CD4-positive, alpha-beta T cell treated with Interleukin-4 for 4 hours (primary cell): ENCODE results near the gene FIBP.
A peak's percentile ranks its signal among the peaks of the same experiment; 100 is the strongest.

Experiments used
- DNase-seq: peaks from one replicate; pipeline ENCODE4 v3.0.0-alpha.2; 2020

The FIBP gene

DNA sequence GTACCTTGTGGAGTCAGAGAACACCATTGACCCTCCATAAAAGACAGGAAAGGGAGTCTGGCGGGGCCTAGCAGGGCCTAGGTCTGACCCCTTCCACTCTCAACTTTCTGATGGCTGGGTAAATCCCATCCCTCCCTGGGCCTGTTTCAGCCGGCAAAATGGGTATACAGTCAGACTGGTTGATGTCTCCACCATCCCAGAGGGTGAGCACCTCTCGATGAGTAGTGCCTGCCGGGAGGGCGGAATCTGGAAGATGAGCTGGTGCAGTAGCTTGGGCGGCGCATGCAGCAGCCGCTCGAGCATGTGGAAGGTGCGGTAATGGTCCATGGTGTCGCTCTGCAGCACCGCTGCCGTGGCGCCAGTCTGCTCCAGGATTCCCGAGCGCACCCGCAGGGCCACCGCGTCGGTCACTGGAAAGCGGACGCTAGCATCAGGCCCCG is 528 bp downstream of the FIBP start:
- DNase-seq = no peak

DNA sequence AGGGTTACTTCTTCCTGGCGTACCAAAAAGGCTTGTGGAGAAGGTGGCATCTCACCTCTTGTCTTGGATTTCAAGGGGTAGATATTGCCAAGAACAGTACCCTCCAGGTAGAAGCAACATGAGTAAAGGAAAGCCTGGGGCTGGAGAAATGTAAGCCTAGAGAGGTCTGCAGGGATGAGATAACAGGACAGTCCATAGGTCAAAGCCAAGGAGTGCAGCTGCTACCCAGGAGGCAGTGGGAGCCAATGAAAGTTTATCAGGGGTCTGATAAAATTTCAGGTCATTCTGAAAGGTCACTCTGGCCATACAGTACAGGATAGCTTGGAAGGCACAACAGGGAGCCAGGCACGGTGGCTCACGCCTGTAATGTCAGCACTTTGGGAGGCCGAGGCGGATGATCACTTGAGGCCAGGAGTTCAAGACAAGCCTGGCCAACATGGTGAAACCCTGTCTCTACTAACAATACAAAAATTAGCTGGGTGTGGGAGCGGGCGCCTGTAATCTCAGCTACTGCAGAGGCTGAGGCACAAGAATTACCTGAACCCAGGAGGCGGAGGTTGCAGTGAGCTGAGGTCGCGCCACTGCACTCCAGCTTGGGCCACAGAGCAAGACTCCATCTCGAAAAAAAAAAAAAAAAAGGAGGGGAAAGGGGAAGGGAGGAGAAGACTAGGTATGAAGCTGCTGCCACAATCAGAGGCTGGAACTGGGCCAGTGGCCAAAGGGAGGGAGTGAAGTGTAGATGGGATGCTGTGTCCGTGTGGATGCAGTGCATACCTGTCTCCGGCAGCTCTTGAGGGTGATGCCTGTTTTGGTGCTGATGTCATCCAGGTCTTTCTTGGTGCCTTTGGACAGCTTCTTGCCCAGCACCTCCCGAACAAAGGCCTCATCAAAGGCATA is 1.2 kb downstream of the FIBP start:
- no peak for DNase-seq

DNA sequence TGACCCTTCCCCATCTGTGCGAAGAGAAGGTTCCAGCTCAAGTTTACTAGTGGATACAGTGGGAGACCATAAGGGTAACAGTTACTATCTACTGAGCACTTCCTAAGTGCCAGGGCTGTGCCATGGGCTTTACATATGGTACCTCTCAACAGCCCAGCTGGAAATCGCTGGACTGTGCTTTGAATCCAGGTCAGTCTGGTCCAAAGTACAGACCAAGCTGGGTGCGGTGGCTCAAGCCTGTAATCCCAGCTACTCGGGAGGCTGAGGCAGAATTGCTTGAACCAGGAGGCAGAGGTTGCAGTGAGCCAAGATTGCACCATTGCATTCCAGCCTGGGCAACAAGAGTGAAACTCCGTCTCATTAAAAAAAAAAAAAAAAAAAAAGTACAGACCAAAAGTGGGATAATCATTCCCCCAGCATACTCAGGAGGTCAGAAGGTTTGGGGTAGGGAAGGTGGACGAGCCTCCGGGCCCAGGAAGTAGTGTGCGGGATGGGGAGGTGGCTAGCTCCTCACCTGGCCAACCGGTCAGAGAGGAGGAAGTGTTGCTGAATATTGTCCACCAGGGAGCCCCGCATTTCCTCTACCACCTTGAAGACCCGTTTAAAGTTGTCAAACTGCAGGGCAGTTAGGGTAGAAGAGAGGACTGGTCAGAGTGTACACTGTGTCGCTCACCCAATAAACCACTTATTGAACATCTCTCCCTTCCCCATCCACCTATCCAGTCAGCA is 2.3 kb downstream of the FIBP start:
- no peak for DNase-seq

DNA sequence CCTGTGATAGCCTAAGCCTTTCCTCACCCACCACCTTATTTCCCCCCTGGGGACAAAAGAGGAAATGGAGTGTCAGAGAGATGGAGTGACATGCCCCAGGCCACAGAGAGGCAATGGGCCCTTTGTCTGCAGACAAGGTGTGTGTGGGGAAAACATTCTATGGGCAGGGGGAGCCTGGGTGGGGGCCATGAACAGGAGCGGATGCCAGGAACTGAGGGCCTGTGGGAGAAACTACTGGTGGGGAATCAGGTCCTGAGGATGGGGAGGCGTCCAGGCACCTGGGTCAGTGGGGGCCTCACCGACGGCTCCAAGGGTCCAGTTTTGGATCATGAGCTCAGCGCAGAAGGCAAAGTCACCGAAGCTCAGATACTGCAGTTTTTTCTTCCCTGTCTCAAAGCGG is 3.0 kb downstream of the FIBP start:
- no peak for DNase-seq

DNA sequence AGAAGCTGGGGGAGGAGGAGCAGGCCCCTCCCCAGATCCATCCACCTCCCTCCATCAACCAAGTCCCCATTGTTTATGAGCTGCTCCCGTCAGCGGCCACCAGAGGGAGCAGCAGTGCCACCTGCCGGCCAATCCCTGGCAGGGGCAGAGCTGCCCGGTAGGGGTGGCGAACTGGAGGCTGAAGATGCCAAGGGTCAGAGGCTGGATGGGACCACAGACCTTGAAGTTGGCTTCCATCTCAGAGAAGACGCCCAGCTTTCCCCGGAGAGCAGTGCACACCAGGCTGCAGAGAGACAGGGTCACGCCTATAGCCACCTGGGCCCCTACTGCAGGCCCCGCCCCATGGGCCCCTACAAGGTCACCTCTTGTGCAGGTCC is 3.6 kb downstream of the FIBP start:
- peak; percentile 79 for DNase-seq

DNA sequence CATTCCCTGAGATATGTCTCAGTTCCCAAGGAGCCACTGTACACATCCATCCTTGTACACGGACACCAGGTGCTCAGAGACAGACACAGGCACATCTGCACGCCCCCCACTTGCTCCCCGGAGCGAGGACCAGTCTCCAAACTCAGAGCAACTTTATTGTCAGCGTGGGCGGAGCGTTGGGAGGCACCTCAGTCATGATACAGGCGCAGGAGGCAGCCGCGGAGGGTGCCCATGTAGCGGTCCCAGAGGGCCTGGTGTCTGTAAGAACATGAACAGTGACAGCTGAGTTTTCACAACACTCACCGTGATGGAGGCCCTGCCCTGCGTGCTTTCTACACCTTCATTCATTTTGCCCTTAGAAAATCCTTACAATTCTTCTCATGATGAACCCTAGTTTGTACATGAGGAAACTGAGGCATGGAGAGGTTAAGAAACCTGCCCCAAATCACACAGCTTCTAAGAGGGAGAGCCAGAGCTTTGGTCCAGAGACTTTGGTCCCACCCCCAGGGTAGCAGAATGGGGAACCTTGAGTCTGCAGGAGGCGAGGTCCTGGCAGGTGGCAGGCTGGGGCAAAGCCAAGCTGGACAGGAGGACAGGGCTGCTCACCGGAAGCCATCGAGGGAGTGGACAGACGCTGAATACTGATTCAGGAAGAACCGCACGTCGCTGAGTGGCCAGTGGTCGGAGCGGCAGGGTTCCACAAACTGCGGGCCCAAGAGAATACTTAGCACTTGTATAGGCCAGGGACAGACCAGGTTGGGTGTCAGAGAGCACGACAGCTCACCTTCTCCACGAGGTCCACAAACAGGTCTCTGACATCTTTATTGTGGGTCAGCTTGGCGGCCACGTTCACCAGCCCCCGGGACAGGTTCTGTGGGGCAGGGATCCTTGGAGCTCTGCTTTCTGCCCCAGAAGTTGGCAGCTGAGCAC is 4.2 kb downstream of the FIBP start:
- DNase-seq = no peak

DNA sequence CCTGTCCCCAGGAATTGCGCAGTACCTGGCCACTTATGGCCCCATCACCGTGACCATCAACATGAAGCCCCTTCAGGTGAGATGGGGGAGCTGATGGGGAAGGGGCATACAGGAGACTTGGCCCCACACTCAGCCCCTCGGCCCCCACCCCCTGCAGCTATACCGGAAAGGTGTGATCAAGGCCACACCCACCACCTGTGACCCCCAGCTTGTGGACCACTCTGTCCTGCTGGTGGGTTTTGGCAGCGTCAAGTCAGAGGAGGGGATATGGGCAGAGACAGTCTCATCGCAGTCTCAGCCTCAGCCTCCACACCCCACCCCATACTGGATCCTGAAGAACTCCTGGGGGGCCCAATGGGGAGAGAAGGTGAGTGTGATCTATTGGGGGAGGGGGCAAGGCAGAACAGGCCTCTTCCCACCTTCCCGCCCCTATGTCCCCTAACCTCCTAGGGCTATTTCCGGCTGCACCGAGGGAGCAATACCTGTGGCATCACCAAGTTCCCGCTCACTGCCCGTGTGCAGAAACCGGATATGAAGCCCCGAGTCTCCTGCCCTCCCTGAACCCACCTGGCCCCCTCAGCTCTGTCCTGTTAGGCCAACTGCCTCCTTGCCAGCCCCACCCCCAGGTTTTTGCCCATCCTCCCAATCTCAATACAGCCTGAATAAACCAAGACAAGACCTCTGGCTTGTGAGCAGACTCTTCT is 5.1 kb downstream of the FIBP start:
- no peak for DNase-seq

DNA sequence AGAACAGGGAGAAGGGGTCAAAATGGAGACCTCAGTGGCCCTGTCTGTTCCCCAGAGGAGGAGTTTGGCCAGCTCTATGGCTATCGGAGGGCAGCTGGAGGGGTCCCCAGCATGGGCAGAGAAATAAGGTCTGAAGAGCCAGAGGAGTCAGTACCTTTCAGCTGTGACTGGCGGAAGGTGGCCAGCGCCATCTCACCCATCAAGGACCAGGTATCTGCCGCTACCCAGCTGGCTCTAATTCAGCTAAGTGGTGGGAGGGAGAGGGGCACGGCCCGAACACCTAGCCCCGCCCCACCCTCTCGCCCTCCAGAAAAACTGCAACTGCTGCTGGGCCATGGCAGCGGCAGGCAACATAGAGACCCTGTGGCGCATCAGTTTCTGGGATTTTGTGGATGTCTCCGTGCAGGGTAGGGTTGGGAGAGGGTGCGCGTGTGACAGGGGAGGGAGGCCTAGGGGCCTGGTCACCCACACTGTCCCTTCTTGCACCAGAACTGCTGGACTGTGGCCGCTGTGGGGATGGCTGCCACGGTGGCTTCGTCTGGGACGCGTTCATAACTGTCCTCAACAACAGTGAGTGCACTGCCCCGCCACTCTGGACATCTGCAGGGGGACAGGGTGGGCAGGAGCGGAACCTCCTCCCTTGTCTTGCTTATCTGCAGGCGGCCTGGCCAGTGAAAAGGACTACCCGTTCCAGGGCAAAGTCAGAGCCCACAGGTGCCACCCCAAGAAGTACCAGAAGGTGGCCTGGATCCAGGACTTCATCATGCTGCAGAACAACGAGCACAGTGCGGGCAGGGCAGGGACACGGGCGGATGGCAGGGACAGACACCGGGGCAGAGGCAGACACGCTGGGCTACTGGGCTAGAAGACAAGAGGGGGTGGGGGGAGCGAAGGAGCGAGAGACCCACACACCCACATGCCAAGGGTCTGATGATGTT is 5.9 kb downstream of the FIBP start:
- no peak for DNase-seq

DNA sequence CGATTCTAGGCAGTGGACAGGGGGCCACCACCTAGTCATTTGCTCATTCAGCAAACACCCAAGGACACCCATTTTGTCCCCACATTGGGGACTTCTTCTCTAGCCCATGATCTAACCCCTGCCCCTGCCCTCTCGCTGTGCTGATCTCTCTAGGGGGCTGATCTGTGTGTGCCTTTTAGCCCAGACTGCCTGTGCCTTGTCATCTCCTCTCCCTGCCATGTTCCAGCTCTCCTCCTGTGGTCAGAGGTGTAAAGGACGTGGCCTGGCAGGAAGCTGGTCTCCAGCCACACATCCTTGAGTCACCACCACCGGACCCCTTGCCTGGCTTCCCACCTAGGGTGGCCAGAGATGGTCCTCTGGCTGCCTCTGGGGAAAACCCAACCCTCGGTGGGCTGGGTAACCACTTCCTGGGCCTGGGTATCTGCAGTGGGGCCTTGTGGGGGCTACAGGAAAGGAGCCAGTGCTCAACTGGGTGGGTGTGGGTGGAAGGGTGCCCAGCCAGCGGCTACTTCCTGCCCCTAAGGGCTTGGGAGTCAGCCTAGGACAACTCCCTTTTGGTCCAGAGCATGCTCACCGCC is 7.3 kb downstream of the FIBP start:
- DNase-seq = peak; percentile 18

DNA sequence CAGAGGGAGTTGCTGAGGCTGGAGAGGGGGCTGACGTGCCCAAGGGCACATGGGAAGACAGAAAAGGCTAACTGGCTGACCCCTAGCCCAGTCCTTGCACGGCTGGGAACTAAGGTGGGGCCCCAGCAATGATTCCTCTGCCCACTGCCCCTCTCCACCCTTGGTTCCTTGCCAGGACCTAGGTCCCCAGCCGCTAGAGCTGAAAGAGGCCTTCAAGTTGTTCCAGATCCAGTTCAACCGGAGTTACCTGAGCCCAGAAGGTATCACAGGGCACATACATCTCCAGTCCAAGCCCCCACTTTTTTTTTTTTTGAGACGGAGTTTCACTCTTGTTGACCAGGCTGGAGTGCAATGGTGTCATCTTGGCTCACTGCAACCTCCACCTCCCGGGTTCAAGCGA is 8.2 kb downstream of the FIBP start:
- no peak for DNase-seq

DNA sequence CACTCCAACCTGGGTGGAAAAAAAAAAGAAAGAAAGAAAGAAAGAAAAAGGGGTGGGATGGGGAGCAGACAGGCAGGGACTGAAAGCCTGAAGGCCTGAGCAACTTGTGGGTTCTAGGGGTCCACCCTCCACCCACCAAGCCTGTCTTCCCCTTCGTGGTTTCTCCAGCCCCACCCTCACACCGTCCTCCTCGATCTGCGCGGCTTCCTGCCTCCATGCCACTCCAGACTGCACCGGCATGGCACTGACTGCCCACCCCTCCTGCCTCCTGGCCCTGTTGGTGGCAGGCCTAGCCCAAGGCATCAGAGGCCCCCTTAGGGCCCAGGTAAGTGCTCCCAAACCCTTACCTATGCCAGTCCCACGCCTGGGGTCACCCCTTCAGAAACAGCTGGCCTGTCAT is 8.7 kb downstream of the FIBP start, which contains the start of gene CTSW:
TSS of gene CTSW (plus strand) at position 221 of the 400 bp plus-strand sequence. CDS start at position 239, 18 bp downstream.
- DNase-seq = peak; percentile 56

DNA sequence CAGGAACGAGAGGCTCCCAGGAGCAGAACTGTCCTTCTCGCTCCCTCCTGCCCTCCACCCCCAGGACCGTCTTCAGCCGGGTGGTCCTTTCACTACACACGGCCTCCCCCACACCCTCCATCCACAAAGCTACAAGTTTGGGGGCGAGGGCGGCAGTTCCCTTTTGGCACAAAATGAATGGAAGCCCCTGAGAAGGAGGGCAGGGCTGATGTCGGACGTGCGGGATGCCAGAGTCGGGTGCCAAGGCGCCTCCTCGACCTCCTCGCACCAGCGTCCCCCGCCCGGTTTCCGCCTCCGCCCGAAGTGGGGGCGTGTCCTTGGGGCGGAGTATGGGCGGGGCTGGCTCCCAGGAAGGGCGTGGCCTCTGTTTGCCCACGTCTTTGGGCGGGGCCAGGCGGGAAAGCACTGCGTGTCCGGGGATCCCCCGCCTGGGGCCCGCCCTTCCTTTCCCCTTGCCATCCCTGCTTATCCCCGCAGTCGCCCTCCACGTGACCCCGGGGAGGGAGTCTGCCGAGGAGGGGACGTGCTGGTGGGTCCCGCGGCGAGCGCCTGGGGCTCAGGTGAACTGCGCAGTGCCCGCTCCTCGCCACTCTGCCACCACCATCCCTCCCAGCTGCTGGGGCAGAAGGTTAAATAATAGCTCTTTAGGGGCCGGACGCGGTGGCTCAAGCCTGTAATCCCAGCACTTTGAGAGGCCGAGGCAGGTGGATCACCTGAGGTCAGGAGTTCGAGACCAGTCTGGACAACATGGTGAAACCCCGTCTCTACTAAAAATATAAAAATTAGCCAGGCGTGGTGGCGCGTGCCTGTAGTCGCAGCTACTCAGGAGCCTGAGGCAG is 14.7 kb downstream of the FIBP start:
- peak; percentile 92 for DNase-seq

DNA sequence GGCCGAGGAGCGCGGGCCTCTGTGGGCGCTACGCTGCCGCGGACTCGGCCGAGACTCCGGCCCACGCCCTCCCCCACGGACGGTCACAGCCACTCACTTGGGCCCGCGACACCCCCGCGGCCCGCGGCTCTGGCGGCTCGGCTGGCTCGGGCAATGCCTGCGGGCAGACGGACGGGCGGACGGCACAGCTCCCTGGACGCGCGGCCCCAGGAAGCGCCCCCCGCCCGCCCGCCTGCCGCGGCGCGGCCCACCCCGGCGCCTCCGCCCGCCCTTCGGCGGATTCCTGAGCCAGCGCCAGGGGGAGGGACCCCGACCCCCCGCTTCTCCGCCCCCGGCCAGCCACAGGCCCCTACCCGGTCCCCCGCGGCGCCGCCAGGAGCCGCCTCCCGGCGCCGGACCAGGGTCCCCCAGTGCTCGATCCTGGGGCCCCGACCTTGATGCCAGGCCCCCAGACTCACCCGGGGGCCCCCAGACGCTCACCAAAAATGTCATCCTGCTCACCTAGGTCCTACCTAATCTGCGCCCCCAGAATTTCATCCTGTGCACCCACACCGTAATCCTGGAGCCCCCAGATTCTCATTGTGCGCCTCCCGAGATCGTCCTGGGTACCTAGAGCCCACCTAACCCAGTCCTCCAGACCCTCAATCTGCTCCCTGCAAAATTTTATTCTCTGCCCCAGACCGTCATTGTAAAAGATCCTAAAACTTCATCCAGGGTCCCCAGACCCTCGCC is 15.5 kb downstream of the FIBP start, which contains the start of gene EFEMP2:
TSS of gene EFEMP2 (minus strand) at position 215 of the 732 bp plus-strand sequence. CDS start 446 bp downstream, outside the sequence.
- DNase-seq = no peak

DNA sequence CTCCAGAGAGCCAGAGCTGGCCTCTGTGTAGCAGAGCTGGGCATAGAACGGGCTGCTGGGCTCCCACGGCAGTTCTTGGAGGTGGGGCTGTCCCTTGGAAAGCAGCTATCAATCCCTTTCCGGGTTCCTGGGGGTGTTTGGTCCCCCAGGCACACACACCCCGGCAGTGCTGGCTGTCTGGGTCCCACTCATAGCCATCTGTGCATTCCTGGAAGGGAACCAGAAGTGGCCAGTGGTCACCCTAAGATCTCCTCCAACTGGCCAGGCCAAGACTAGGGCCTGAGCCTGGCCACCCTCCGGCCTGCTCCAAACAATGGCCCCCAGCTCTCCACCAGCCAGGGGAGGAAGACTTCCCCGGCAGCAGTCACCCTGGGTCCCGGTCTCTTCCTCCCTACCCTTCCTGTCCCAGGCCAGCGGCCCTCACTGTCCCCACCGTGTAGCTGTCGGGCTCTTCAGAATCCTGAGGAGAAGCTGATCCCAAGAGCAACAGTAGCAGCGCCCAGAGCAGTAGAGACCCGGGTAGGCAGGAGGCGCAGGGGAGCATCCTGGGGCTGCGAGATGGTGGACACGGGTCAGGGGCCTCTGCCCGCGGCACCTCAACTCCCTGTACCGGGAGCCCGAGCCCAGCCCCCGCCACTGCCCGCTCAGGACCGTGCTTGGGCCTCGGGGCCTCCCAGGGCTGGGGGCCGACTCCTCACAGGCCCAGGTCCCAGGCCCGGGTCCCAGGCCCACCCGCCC is 16.3 kb downstream of the FIBP start:
- no peak for DNase-seq

DNA sequence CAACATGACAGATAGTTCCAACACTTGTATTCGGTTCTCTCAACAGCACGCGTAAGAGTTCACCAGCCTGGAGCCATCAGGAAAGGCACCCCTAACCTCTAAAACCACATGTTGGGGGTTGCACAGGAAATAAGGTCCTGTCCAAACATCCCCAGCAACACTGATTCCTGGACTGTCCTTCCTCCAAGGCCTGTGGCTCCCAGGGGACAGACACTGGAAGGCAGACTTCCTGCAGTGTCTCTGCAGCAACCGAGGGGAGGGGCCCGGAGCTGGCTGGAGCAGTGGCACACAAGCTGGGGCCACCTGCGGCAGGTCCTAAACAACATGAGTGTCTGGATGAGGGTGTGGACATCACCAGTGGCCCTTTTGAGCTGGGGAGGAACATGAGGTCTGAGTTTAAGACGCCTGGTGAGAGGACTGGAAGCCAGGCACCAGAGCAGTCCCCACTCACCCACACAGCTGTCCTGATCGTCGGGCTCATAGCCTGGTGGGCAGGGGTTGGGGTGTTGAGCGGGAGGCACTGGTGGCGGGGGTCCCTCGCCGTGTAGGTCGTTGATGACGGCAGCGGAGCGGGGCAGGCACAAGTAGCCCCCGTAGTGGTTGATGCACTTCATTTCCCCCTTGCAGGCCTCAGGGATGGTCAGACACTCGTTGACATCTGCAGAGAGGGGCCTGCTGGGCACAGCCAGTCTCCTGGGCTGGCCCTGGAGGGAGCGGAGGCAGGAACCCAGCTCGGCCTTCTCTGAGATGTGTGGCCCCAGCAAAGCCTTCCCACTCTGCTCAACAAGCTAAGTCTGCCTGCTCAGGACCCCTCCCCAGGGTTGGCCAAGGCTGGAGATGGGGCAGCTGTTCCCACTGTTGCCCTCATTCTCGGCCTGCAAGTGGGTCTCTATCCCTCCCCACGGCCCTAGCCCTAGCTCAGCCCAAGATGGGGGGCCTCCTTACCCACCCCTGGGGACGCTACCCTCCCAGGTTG is 17.3 kb downstream of the FIBP start:
- no peak for DNase-seq

DNA sequence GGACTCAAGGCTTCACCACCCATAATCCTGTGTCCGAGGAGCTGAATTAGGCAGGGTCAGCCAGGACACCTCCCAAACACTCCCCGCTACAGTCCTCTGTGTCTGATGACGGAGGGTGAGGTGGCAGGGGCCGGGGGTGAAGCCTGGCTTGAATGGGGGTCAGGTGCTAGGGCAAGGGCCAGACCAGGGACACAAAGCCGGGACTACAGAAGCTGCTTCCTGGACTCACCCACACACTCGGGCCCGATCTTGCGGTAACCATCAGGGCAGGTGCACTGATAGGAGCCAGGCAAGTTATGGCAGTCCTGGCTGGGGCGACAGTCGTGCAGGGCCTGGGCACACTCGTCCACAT is 18.0 kb downstream of the FIBP start:
- no peak for DNase-seq
